Activated CD8-positive, alpha-beta memory T cell treated with anti-CD3 and anti-CD28 coated beads for 36 hours (primary cell): Measurements from ENCODE around the gene DNAJC17. TPM values are rescaled to one million over a fixed set of nuclear protein-coding genes. Genes with fewer than 3 reads are reported as not detected.

ENCODE experiments used
- CTCF ChIA-PET: fragments of 350-600 bp; sonication (Branson Sonifier 250); formaldehyde crosslinking; loops from one replicate; lab custom pipeline; 2021; ENCODE audit warnings: antibody characterized with exemption; lab: Charles Lee
- POLR2A ChIA-PET: fragments of 350-600 bp; sonication (Branson Sonifier 250); formaldehyde crosslinking; loops from one replicate; lab custom pipeline; 2021; ENCODE audit warnings: antibody characterized with exemption; lab: Charles Lee
- total RNA-seq, 2 experiments: library from RNA; stranded (reverse); gene quantifications; one replicate each; pipeline ENCODE4 v1.2.3, GENCODE V29; 2021

Gene DNAJC17
- total RNA-seq, 2 experiments from 2014 or later, result 44.9 to 48.1 TPM

- ChIA-PET CTCF (interaction anchor here (2.5 kb wide), 1 partner anchor 19 kb away, joined by 8 read pairs; no protein-coding TSS in a partner anchor), POLR2A (no interaction called here)
These were observed 31.5 kb upstream of the DNAJC17 start for GRCh38 chr15:40838756-40839155.

- ChIA-PET POLR2A (no interaction called here), CTCF (interaction anchor here (1.6 kb wide), 1 partner anchor 8 kb away, joined by 4 read pairs; the partner anchor contains the start of gene SPINT1)
These were observed 28.7 kb upstream of the DNAJC17 start for GRCh38 chr15:40836020-40836419.

- CTCF ChIA-PET, result no interaction called here
These were observed 25.6 kb upstream of the DNAJC17 start for GRCh38 chr15:40832903-40833302.

GRCh38 chr15:40831861-40832260 is 24.6 kb upstream of the DNAJC17 start:
- ChIA-PET CTCF (no interaction called here), POLR2A (no interaction called here)

More at GRCh38 chr15:40832903-40833302, 25.6 kb upstream of the DNAJC17 start:
- POLR2A ChIA-PET, result interaction anchor here (0.7 kb wide), 1 partner anchor 452 kb away, joined by 3 read pairs; no protein-coding TSS in a partner anchor

DNA sequence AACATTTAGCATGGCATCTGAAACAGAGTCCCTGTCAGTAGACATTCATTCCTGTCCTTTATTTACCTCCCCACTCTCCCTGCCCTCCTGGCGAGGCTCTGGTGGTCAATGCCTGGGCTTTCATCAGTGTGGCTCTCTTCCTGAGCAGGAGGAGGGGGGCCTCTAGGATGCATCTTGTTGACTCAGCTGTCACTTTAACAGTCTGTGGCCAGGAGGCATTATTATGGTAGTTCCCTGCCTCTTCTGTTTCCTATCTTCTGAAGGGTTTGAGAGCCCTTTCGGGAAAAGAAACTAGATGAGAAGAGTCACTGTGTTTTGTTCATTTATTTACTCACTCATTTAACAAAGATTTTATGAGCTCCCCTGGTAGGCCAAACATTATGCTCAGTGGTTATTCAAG is 23.6 kb upstream of the DNAJC17 start:
- ChIA-PET CTCF (no interaction called here), POLR2A (no interaction called here)

GRCh38 chr15:40829115-40829514 is 21.8 kb upstream of the DNAJC17 start:
- ChIA-PET POLR2A (no interaction called here), CTCF (no interaction called here)

DNA sequence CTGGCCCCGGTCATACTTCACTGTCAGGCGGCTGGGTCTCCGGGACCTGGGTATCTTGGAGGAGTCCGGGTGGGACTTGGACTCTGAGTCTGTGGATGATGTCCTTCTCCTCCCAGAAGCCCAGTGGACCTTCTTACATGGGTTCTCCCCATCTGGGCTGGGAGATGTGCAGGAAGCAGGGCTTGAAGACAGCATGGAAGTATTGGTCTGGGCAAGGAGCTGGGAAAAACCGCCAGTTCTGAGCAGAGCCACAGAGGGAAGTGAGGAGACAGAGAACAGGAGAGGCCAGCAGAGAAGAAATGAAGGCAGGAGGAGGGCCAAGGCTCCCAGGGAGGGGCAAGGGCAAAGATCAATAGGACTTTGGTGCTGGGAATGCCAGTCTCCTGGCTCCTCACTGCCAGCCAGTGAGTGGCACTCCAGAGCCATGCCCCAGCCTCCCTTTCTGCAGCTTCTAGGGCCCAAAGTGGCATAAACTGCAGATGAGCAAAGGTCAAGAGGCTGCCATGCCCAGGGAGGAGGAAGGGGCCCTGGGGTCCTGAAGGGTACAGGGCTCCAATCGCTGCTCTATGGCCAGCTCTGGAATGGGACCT is 21.3 kb upstream of the DNAJC17 start, which contains the start of gene PPP1R14D:
PPP1R14D (minus strand) TSS at position 262 of the 590 bp plus-strand sequence; CDS start at position 195, 67 bp downstream.
- ChIA-PET POLR2A (no interaction called here), CTCF (no interaction called here)

GRCh38 chr15:40826423-40827075 is 19.3 kb upstream of the DNAJC17 start:
- CTCF ChIA-PET, result no interaction called here
- POLR2A ChIA-PET, result no interaction called here

- ChIA-PET CTCF (no interaction called here), POLR2A (no interaction called here)
These were observed 18.6 kb upstream of the DNAJC17 start for GRCh38 chr15:40825661-40826422.

DNA sequence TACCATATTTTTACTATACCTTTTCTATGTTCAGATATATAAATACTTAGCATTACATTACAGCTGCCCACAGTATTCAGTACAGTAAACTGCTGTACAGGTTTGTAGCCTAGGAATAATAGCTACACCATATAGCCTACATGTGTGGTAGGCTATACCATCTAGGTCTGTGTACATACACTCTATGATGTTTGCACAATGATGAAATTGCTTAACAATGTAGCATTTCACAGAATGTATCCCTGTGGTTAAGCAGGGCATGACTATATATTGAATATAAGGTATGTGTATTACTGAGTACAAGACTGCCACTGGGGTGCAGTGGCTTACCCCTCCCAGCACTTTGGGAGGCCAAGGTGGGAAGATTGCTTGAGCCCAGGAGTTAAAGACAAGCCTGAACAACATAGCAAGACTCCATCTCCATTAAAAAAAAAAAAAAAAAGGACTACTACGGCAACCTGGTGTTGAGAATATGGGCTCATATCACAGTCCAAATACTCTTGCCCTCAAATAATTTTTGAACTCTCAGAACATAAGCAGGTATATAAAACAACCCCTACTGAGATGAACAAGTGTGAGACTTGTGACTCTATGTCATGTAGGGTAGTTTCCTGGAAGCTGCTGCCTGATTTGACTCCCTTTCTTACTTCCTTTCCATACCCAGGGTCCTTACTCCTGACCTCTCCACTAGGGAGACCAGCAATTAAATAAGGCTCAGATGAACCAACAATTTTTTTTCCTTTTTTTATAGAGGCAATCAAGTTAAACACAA is 16.5 kb upstream of the DNAJC17 start:
- POLR2A ChIA-PET, result no interaction called here

DNA sequence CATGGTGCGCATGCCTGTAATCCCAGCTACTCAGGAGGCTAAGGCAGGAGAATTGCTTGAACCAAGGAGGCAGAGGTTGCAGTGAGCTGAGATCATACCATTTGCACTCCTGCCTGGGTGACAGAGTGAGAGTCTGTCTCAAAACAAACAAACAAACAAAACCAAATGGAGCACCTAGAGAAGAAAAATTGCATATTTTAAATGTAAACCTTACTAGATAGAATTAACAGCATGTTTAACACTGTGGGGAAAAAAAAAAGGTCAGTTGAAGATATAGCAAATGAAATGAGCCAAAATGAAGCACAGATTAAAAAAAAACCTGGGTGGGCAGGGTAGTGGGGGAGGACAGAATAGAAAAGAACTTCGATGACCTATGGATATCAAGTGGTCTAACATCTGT is 13.9 kb upstream of the DNAJC17 start:
- ChIA-PET POLR2A (no interaction called here), CTCF (no interaction called here)

More for the DNA sequence above, 16.5 kb upstream of the DNAJC17 start:
- CTCF ChIA-PET, result interaction anchor here (0.6 kb wide), 1 partner anchor 373 kb away, joined by 3 read pairs; no protein-coding TSS in a partner anchor

DNA sequence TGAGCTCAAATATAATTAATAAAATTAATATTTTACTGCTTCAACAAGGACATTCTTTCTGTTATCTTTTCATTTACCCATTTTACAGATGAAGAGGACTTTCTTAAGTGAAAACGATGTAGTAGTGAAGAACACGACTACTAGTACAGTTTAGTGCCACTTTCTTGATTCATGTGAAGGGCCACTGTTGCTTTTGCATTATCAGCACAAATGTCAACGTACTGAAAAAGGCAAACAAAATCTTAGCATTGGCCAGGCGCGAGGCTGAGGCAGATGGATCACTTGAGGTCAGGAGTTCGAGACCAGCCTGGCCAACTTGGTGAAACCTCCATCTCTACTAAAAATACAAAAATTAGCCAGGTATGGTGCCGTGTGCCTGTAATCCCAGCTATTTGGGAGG is 11.8 kb upstream of the DNAJC17 start:
- ChIA-PET POLR2A (no interaction called here), CTCF (interaction anchor here (0.6 kb wide), 1 partner anchor 1287 kb away, joined by 3 read pairs; no protein-coding TSS in a partner anchor)

- CTCF ChIA-PET, result no interaction called here
- POLR2A ChIA-PET, result no interaction called here
These were observed 7.9 kb upstream of the DNAJC17 start for GRCh38 chr15:40815042-40815698.

GRCh38 chr15:40812721-40813425 is 5.6 kb upstream of the DNAJC17 start:
- ChIA-PET POLR2A (no interaction called here), CTCF (interaction anchor here (0.7 to 0.9 kb wide), 2 partner anchors 44 to 45 kb away, joined by 3 read pairs; no protein-coding TSS in a partner anchor)

- POLR2A ChIA-PET, result no interaction called here
- CTCF ChIA-PET, result interaction anchor here (1.0 kb wide), 1 partner anchor 35 kb away, joined by 3 read pairs; the partner anchor contains the start of gene SPINT1
These were observed 1.7 kb upstream of the DNAJC17 start for GRCh38 chr15:40808861-40809450.

DNA sequence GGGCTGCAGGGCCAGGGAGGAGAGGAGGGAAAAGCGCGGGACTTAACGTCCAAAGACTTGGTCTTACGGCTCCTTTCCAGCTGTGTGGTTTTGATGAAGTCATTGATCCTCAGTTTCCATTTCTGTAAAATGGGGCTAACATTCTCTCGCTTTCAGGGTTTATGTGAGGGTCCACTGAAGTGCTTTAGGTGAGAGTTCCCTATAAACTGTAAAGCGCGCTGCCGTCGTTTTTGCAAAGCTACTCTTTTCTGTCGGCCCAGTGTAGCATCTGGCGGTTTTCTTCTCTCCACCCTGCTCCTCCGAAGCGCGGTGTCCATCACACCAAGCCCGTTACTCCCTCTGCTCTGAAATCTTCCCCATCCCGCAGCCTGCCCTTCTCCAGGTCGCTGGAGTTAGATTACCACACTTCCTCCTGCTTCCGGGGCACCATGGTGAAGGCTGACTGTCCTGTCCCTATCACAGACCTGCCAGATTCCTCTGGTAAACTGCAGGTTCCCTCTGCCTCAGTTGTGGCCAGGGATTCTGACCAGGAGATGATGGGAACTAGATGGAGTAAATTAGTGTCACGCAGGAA is 702 bp upstream of the DNAJC17 start:
- ChIA-PET POLR2A (interaction anchor here (0.6 to 1.8 kb wide), 4 partner anchors 50 to 113 kb away, joined by 4 to 8 read pairs (median 4); partner anchors contain the start of gene RAD51), CTCF (interaction anchor here (1.0 to 2.2 kb wide), 3 partner anchors 36 to 51 kb away, joined by 3 to 6 read pairs (median 3); partner anchors contain the start of gene SPINT1)

- ChIA-PET POLR2A (interaction anchor here (0.9 to 1.9 kb wide), 5 partner anchors 30 to 237 kb away, joined by 3 to 8 read pairs (median 4); partner anchors contain the start of genes GCHFR, RAD51 and RPUSD2), CTCF (interaction anchor here (0.7 to 2.2 kb wide), 6 partner anchors 16 to 742 kb away, joined by 3 to 6 read pairs (median 3); no protein-coding TSS in a partner anchor)
These were observed 623 bp downstream of the DNAJC17 start for GRCh38 chr15:40806672-40807027.
